Measurements from ENCODE around the gene MPRIP.

MPRIP gene

GRCh38 chr17:17114592-17115225, 72.5 kb downstream of the MPRIP start:
- DNase-seq = no peak

GRCh38 chr17:17115620-17116019, 73.4 kb downstream of the MPRIP start:
- DNase-seq = no peak

- no peak for DNase-seq
Measured at GRCh38 chr17:17116406-17116805, 74.1 kb downstream of the MPRIP start.

- no peak for DNase-seq
Measured at GRCh38 chr17:17117923-17118322, 75.7 kb downstream of the MPRIP start.

GRCh38 chr17:17118399-17118798, 76.1 kb downstream of the MPRIP start:
- DNase-seq = no peak

- no peak for DNase-seq
Measured at GRCh38 chr17:17119106-17119505, 76.8 kb downstream of the MPRIP start.

- peak; percentile 35 for DNase-seq
Measured at GRCh38 chr17:17119533-17119932, 77.3 kb downstream of the MPRIP start.

- DNase-seq = no peak
Measured at GRCh38 chr17:17120294-17120693, 78.0 kb downstream of the MPRIP start.

- no peak for DNase-seq
Measured at GRCh38 chr17:17120701-17121100, 78.4 kb downstream of the MPRIP start.

- DNase-seq = no peak
Measured at GRCh38 chr17:17121162-17121561, 78.9 kb downstream of the MPRIP start.

GRCh38 chr17:17122781-17123483, 80.7 kb downstream of the MPRIP start:
- DNase-seq = no peak

- DNase-seq = no peak
Measured at GRCh38 chr17:17124341-17124740, 82.1 kb downstream of the MPRIP start.

- no peak for DNase-seq
Measured at GRCh38 chr17:17125136-17126084, 83.2 kb downstream of the MPRIP start.

GRCh38 chr17:17126131-17127110, 84.2 kb downstream of the MPRIP start:
- no peak for DNase-seq

GRCh38 chr17:17127156-17127555, 84.9 kb downstream of the MPRIP start:
- DNase-seq = no peak

GRCh38 chr17:17127730-17128291, 85.6 kb downstream of the MPRIP start:
- DNase-seq = no peak

- DNase-seq = no peak
Measured at GRCh38 chr17:17128476-17129075, 86.3 kb downstream of the MPRIP start.

- no peak for DNase-seq
Measured at GRCh38 chr17:17129466-17129865, 87.2 kb downstream of the MPRIP start.

GRCh38 chr17:17130077-17130844, 88.0 kb downstream of the MPRIP start:
- DNase-seq = no peak

- no peak for DNase-seq
Measured at GRCh38 chr17:17131839-17132238, 89.6 kb downstream of the MPRIP start.

GRCh38 chr17:17132746-17133145, 90.5 kb downstream of the MPRIP start:
- no peak for DNase-seq
